MM.1S (cell line): Measurements from ENCODE around the gene TYW1B.

Experiments
- CTCF ChIP-seq: fragments of 300-600 bp; sonication (generic); IDR thresholded peaks from 2 replicates; pipeline ENCODE4 v1.5.1; 2016; ENCODE audit warnings: antibody characterized with exemption, low read length, mixed read lengths
- EZH2phosphoT487 ChIP-seq: fragments of 300-600 bp; sonication (generic); IDR thresholded peaks from 2 replicates; pipeline ENCODE4 v1.6.1; 2018; ENCODE audit warnings: antibody characterized with exemption, low read length

- TF ChIP-seq CTCF (no peak), EZH2phosphoT487 (no peak)
These were observed 289.1 kb downstream of the TYW1B start for GRCh38 chr7:72538856-72539255.
